ENCODE measurements around the gene CUX1. TPM values are rescaled to one million over a fixed set of nuclear protein-coding genes. Genes with fewer than 3 reads are reported as not detected.

CUX1 gene
- total RNA-seq, 1 experiment from 2014 or later: 39.6 TPM

DNA sequence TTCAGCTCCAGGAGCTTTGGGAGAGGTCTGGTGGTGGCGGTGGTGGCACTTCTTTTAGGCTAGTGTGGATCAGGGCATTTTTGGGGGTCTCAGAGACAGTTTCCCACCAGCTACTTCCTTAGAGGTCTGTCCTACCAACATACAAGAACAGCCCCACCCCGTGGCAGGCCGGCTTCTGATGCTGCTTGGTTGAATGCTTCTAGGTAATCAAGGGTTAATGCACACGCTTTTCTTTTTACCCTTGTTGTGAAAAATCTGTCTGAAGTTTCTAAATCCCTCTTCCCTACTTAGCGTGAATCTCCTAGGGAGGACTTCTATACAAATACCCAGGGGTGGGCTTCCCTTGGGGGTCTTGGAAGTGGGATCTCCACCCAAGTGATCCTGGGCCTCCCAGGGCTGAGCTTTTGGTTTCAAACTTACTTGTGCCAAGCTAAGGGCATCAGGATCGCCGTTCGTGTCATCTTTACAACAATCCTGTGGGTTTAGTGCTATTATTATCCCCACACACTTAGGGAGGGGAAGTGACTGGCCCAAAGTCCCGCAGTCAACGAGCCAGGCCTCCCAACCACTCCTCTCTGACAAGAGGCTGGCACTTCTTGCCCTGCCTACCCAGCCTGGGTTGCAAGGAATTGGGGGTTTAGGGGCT lies 471.0 kb downstream of the CUX1 start:
- Histone ChIP-seq H3K4me2 (ENCODE audit: low read length) (peak overlapping the region; percentile 86), H3K9me3 (ENCODE audit: low read length) (no peaks in the 10 kb centered on the region), H2AFZ (ENCODE audit: low read length) (peak overlapping the region; percentile 67), H3K4me3 (ENCODE audit: low read length) (peak overlapping the region; percentile 72), H3K27ac (ENCODE audit: low read length) (no peak overlapping the region), H3K9me2 (replicated peaks; ENCODE audit: low read length) (no peaks in the 10 kb centered on the region), H3K4me1 (ENCODE audit: insufficient read depth, low read length) (peaks cover 11% of the 10 kb centered on the region), H3K79me2 (ENCODE audit: low read length) (no peaks in the 10 kb centered on the region), H3K36me3 (ENCODE audit: low read depth, low read length) (no peaks in the 10 kb centered on the region), H3K9ac (ENCODE audit: low read length) (no peak overlapping the region), H3K27me3 (ENCODE audit: low read length) (no peaks in the 10 kb centered on the region), H4K20me1 (ENCODE audit: low read length) (no peaks in the 10 kb centered on the region), H3F3A (ENCODE audit: low read length, unreplicated experiment) (no peaks in the 10 kb centered on the region)
- POLR2A ChIA-PET (ENCODE audit: unreplicated experiment): no interaction called here
- CTCF ChIA-PET: interaction anchor here (0.6 kb wide), 1 partner anchor 745 kb away, joined by 4 read pairs; no protein-coding TSS in a partner anchor
- intact Hi-C loops (cut with micrococcal nuclease): loop anchor here (5.0 kb wide), 1 partner anchor 74 kb away; no protein-coding TSS in a partner anchor
- no peak for ATAC-seq
- TF ChIP-seq EZH2 (IDR thresholded peaks at IDR 0.05; ENCODE audit: low read length, unreplicated experiment) (no peak), EZH2phosphoT487 (IDR thresholded peaks at IDR 0.05; ENCODE audit: borderline replicate concordance, low read length) (no peak)
- TF ChIP-seq, protein P1, sequence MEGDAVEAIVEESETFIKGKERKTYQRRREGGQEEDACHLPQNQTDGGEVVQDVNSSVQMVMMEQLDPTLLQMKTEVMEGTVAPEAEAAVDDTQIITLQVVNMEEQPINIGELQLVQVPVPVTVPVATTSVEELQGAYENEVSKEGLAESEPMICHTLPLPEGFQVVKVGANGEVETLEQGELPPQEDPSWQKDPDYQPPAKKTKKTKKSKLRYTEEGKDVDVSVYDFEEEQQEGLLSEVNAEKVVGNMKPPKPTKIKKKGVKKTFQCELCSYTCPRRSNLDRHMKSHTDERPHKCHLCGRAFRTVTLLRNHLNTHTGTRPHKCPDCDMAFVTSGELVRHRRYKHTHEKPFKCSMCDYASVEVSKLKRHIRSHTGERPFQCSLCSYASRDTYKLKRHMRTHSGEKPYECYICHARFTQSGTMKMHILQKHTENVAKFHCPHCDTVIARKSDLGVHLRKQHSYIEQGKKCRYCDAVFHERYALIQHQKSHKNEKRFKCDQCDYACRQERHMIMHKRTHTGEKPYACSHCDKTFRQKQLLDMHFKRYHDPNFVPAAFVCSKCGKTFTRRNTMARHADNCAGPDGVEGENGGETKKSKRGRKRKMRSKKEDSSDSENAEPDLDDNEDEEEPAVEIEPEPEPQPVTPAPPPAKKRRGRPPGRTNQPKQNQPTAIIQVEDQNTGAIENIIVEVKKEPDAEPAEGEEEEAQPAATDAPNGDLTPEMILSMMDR (conservative IDR thresholded peaks at IDR 0.05; ENCODE audit: low read depth, low read length): peak; percentile 39
- BruUV-seq (replicated peaks): no TSS peak
- DNase-seq: peak; percentile 13

DNA sequence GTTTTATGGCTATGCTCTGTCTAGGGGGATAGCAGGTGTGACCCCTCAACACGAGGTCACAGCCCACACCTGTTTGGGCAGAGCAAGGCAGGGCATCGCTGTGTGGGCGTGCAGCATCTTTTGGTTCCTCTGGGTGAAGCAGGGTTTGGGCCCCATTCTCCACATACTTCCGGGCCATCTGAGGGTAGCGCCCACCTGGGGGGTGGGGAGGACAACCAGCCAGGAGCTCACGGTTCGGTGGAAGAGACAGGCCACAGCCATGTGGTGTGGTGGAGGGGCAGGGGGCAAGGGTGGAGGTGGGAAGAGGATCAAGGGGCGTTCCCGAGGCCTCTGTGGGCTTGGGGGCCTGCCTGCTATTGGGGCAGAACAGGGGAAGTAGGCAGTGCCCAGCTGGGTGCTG lies 471.6 kb downstream of the CUX1 start:
- H3K4me3 ChIP-seq (ENCODE audit: low read length): no peak overlapping the region
- no peaks in the 10 kb centered on the region for H3F3A ChIP-seq (ENCODE audit: low read length, unreplicated experiment)
- no TSS peak for BruUV-seq (replicated peaks)
- H3K4me2 ChIP-seq (ENCODE audit: low read length): no peak overlapping the region
- no peaks in the 10 kb centered on the region for H3K9me3 ChIP-seq (ENCODE audit: low read length)
- intact Hi-C loops (cut with micrococcal nuclease): loop anchor here (5.0 kb wide), 1 partner anchor 73 kb away; no protein-coding TSS in a partner anchor
- no peak for TF ChIP-seq EZH2phosphoT487 (IDR thresholded peaks at IDR 0.05; ENCODE audit: borderline replicate concordance, low read length)
- no peak for TF ChIP-seq EZH2 (IDR thresholded peaks at IDR 0.05; ENCODE audit: low read length, unreplicated experiment)
- TF ChIP-seq, protein P1 (conservative IDR thresholded peaks at IDR 0.05; ENCODE audit: low read depth, low read length): no peak
- no peak overlapping the region for H2AFZ ChIP-seq (ENCODE audit: low read length)
- H3K36me3 ChIP-seq (ENCODE audit: low read depth, low read length): no peaks in the 10 kb centered on the region
- no peak overlapping the region for H3K27ac ChIP-seq (ENCODE audit: low read length)
- no peaks in the 10 kb centered on the region for H3K27me3 ChIP-seq (ENCODE audit: low read length)
- ATAC-seq (no peak), DNase-seq (no peak)
- CTCF ChIA-PET: no interaction called here
- no peaks in the 10 kb centered on the region for H4K20me1 ChIP-seq (ENCODE audit: low read length)
- no peak overlapping the region for H3K9ac ChIP-seq (ENCODE audit: low read length)
- H3K4me1 ChIP-seq (ENCODE audit: insufficient read depth, low read length): peaks cover 11% of the 10 kb centered on the region
- H3K9me2 ChIP-seq (replicated peaks; ENCODE audit: low read length): no peaks in the 10 kb centered on the region
- POLR2A ChIA-PET (ENCODE audit: unreplicated experiment): no interaction called here
- H3K79me2 ChIP-seq (ENCODE audit: low read length): no peaks in the 10 kb centered on the region
